Aorta (tissue), 5 donors: ENCODE results near the gene NACC1. TPM values are rescaled to one million over a fixed set of nuclear protein-coding genes. Genes with fewer than 3 reads are reported as not detected.

Experiments used
- ATAC-seq: fragments of 200-7000 bp; cut with Tn5 transposase; one replicate; pipeline ENCODE4 v1.9.1; 2022; ENCODE audit warnings: moderate library complexity; ENCODE audit not compliant: low FRiP score
- DNase-seq, 2 donors: peaks; one replicate each; pipeline ENCODE4 v3.0.0-alpha.2; 2020
- H3K27ac ChIP-seq, 2 donors: one replicate each; pipeline ENCODE4 v1.5.1; 2013; ENCODE audit warnings: low read length in 2 of 2, mild to moderate bottlenecking in 2 of 2, moderate library complexity in 2 of 2, control low read depth in 1 of 2, inconsistent platforms in 1 of 2, low read depth in 1 of 2
- H3K27me3 ChIP-seq, 2 donors: one replicate each; pipeline ENCODE4 v1.6.1; 2013; ENCODE audit warnings: control low read depth in 1 of 2, low read length in 1 of 2, mild to moderate bottlenecking in 1 of 2, moderate library complexity in 1 of 2; ENCODE audit not compliant: insufficient read depth in 2 of 2, control insufficient read depth in 1 of 2
- H3K36me3 ChIP-seq, 2 donors: one replicate each; pipeline ENCODE4 v1.6.1; 2013; ENCODE audit warnings: control low read depth in 1 of 2, low read length in 1 of 2, mild to moderate bottlenecking in 1 of 2; ENCODE audit not compliant: insufficient read depth in 2 of 2, control insufficient read depth in 1 of 2
- H3K4me1 ChIP-seq, 2 donors: one replicate each; pipeline ENCODE4 v1.6.1; 2013; ENCODE audit warnings: low read length in 2 of 2, control low read depth in 1 of 2, mild to moderate bottlenecking in 1 of 2, moderate library complexity in 1 of 2; ENCODE audit not compliant: insufficient read depth in 2 of 2, control insufficient read depth in 1 of 2
- H3K4me3 ChIP-seq, 2 donors: one replicate each; pipeline ENCODE4 v1.5.1; 2013; ENCODE audit warnings: low read length in 2 of 2, control low read depth in 1 of 2, mild to moderate bottlenecking in 1 of 2
- H3K9me3 ChIP-seq: one replicate; pipeline ENCODE4 v1.6.1; 2013; ENCODE audit warnings: mild to moderate bottlenecking, low read length; ENCODE audit not compliant: control insufficient read depth
- WGBS, 2 donors: extraction: QIAGEN DNeasy Blood & Tissue Kit; methylation state at CpG; one replicate each; pipeline ENCODE4 v1.1.7; 2013; 5-methylcytosine and 5-hydroxymethylcytosine counted together
- intact Hi-C, 2 donors: fragments of 100-400 bp; cut with DNase I; formaldehyde crosslinking; loops; one replicate each; pipeline versions ENCODE4 v1.14.2 to v1.15.0; 2022
- polyA plus RNA-seq, 2 donors: library from polyadenylated mRNA; stranded (reverse); fragments of 200-250 nt; gene quantifications; one replicate each; pipeline ENCODE4 v1.2.3, GENCODE V29; 2013
- total RNA-seq, 2 donors: library from RNA; stranded (reverse); fragmentation: NEBNext Ultra II Directional; extraction: Animal tissue kit (Norgen Biotek cat#: 25700); gene quantifications; one replicate each; pipeline ENCODE4 v1.2.1, GENCODE V29; 2021
- donor health status: healthy with polysubstance abuse.
- donor health status: Bipolar disorder and iron deficiency.
- donor health status: DM: no; HTN: no; CAD: no.
- donor health status: DM: no; HTN: no; CAD: no.
- donor health status: DM: yes; HTN: yes; CAD: no.

NACC1 gene
- total and polyA plus RNA-seq, 4 donors, result 5.0 to 37.4 (median 16.9) TPM

DNA sequence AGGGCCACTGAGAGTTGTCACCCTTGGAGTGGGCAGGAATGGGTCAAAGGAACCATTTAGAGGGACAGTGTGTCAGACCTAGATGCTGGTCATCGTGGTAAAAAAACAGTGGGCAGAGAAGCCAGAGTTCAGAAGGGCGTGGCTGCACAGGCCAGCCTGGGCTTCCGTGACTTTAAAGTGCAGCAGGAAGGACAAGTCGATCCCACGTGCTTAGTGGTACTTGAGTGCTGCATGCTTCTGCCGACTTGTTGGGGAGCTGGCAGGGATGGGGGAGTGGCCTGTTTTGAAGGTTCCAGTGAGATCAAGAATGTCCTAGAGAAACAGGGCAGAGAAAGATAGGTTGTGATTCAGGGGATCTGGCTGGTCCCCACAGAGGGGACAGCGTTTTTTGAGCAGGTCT lies 32.4 kb upstream of the NACC1 start:
- no peaks in the 10 kb centered on the region for H3K9me3 ChIP-seq
- no peak overlapping the region for H3K4me3 ChIP-seq
- H3K27ac ChIP-seq, result peak overlapping the region in 1 of 2 donors; percentile 65
- 9 to 11% methylated on average over 7 of the region's 7 CpGs for WGBS, 2 donors
- no peak for DNase-seq
- H3K27me3 ChIP-seq, result no peaks in the 10 kb centered on the region
- intact Hi-C loops, result loop anchor here in 1 of 2 donors (2.0 kb wide), 1 partner anchor 29 kb away; no protein-coding TSS in a partner anchor
- ATAC-seq, result no peak
- H3K36me3 ChIP-seq, result peaks cover 0 to 3% of the 10 kb centered on the region in 2 donors
- no peaks in the 10 kb centered on the region for H3K4me1 ChIP-seq

GRCh38 chr19:13086341-13086740 lies 31.7 kb upstream of the NACC1 start:
- no peaks in the 10 kb centered on the region for H3K27me3 ChIP-seq
- no peaks in the 10 kb centered on the region for H3K9me3 ChIP-seq
- 77 to 81% methylated on average over 2 of the region's 2 CpGs for WGBS, 2 donors
- DNase-seq, result no peak
- no peaks in the 10 kb centered on the region for H3K4me1 ChIP-seq
- intact Hi-C loops, result loop anchor here in 1 of 2 donors (2.0 kb wide), 1 partner anchor 30 kb away; no protein-coding TSS in a partner anchor
- H3K4me3 ChIP-seq, result no peak overlapping the region
- H3K27ac ChIP-seq, result peak overlapping the region in 1 of 2 donors; percentile 65
- ATAC-seq, result no peak
- peaks cover 0 to 3% of the 10 kb centered on the region in 2 donors for H3K36me3 ChIP-seq

- Histone ChIP-seq H3K4me1 (peaks cover 0 to 2% of the 10 kb centered on the region in 2 donors), H3K9me3 (no peaks in the 10 kb centered on the region), H3K4me3 (no peak overlapping the region), H3K36me3 (peaks cover 0 to 3% of the 10 kb centered on the region in 2 donors), H3K27me3 (no peaks in the 10 kb centered on the region), H3K27ac (peak overlapping the region in 1 of 2 donors; percentile 65)
- intact Hi-C loops, result loop anchor here in 1 of 2 donors (2.0 kb wide), 1 partner anchor 30 kb away; no protein-coding TSS in a partner anchor
- ATAC-seq, result no peak
- WGBS, 2 donors, result 55 to 65% methylated on average over 12 of the region's 12 CpGs
- no peak for DNase-seq
Observed at GRCh38 chr19:13087295-13087694, 30.8 kb upstream of the NACC1 start.

DNA sequence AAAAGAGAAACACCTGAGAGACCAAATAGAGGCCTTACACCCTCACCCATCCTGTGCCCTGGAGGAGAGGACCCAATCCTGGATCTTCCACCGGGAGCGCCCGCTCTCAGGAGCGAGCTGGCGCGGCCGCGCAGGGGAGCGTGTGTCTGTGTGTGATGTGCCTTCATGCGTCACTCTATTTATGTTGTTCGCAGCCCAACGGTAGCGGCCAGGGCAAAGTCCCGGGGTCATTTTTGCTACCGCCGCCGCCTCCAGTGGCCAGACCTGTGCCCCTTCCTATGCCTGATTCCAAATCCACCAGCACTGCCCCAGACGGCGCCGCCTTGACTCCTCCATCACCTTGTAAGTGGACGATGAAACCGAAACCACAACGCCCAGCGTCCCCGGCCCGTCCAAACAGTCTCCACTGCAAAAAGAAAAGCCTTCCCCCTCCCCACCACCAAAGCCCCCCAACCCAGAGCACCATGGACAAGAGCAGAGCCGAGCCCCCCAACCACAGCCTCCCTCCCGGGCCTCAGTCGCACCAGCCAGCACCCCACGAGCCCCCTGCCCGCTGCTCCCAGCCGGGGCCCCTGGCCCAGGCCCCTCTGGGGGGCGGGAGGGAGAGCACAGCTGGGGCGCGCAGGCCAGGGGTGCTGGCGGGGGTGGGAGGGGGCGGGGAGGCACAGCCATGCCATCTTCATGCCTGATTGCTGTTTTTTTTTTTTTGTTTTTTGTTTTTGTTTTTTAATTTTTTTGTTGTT lies 30.1 kb upstream of the NACC1 start:
- Histone ChIP-seq H3K4me3 (no peak overlapping the region), H3K27ac (peak overlapping the region in 1 of 2 donors; percentile 48), H3K36me3 (peaks cover 0 to 3% of the 10 kb centered on the region in 2 donors), H3K27me3 (no peaks in the 10 kb centered on the region), H3K9me3 (no peaks in the 10 kb centered on the region), H3K4me1 (peaks cover 0 to 3% of the 10 kb centered on the region in 2 donors)
- DNase-seq, result no peak
- 74 to 75% methylated on average over 37 of the region's 37 CpGs for WGBS, 2 donors
- intact Hi-C loops, result loop anchor here (2.0 kb wide), 2 partner anchors 27 to 31 kb away; no protein-coding TSS in a partner anchor
- ATAC-seq, result no peak

DNA sequence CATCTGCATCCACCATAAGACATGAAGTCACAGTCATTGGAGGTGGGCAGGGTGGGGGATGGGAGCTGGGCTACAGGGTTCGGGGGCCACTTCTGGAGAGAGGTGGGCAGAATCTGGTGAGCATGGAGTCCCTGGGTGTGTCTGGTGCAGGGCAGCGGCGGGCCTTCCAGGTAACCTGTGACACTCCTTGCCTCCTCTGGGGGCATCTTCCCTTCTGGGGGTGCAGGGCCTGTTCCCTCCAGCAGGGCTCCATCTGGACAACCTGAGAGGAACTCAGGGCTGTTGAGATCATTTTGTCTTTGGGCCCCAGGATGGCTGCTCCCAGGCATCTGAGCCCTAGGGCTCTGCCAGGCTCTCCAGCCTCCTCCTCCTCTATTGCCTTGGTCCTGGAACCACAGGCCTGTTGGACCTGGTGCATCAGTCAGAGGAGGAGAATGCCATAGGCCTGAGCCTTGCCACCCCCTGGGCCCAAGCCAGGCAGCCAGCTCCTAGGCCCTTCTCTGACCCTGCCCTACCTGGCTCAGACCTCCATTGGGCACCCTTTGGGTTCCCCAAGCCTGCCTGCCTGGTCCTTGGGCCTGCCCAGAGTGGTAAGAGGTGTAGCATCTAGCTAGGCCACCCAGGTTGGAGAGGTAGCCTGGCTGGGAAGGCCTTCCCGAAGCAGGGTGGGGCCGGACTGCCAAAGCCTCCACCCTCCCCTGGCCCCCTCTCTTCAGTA lies 28.8 kb upstream of the NACC1 start:
- no peak for ATAC-seq
- WGBS, 2 donors, result 72 to 73% methylated on average over 5 of the region's 5 CpGs
- Histone ChIP-seq H3K9me3 (no peaks in the 10 kb centered on the region), H3K27me3 (no peaks in the 10 kb centered on the region), H3K36me3 (peaks cover 0 to 3% of the 10 kb centered on the region in 2 donors), H3K4me3 (no peak overlapping the region), H3K27ac (peak overlapping the region; percentile 20 to 28), H3K4me1 (peaks cover 0 to 3% of the 10 kb centered on the region in 2 donors)
- intact Hi-C loops, result loop anchor here in 1 of 2 donors (2.0 kb wide), 1 partner anchor 28 kb away; no protein-coding TSS in a partner anchor
- DNase-seq, result no peak

DNA sequence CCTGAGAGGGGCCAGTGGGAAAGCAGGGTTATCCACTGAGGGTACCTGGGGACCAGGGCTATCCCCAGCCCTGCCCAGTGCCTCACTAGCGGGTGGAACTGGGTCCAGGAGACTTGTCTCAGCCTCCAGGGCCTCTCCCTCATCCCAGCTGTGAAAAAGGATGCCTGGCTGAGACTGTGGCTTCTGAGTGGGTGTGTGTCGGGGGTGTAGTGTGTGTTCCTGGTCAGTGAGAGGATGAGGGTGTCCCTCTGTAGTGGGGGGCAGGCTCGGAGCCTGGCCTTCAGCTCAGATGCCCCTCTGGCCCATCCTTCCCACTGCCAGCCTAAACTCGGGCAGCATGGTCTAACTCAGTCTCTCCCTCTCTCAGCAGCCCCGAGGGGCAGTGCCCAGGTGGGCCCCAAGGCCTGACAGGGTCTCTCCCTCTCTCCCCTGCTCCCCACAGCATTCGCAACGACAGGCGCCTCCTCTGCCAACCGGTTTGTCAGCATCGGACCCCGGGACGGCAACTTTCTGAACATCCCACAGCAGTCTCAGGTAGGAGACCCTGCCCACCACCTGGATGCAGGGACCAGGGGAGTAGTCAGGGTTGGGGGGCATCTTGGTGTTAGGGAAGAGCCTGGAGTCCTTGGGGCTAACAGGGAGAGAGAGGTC lies 28.1 kb upstream of the NACC1 start:
- ATAC-seq (no peak), DNase-seq (no peak)
- peaks cover 0 to 3% of the 10 kb centered on the region in 2 donors for H3K36me3 ChIP-seq
- H3K27ac ChIP-seq, result peak overlapping the region; percentile 28 to 44
- H3K27me3 ChIP-seq, result no peaks in the 10 kb centered on the region
- H3K4me1 ChIP-seq, result peaks cover 0 to 3% of the 10 kb centered on the region in 2 donors
- no peak overlapping the region for H3K4me3 ChIP-seq
- intact Hi-C loops, result loop anchor here (2.0 to 5.0 kb wide), 2 partner anchors 29 to 93 kb away; partner anchors contain the start of gene NFIX (in 1 of the 2)
- WGBS, 2 donors, result 53 to 54% methylated on average over 12 of the region's 12 CpGs
- no peaks in the 10 kb centered on the region for H3K9me3 ChIP-seq

- no peak overlapping the region for H3K4me3 ChIP-seq
- H3K27me3 ChIP-seq, result no peaks in the 10 kb centered on the region
- DNase-seq (no peak), ATAC-seq (no peak)
- H3K27ac ChIP-seq, result peak overlapping the region; percentile 28 to 44
- intact Hi-C loops, result loop anchor here in 1 of 2 donors (5.0 kb wide), 1 partner anchor 93 kb away; the partner anchor contains the start of gene NFIX
- peaks cover 0 to 3% of the 10 kb centered on the region in 2 donors for H3K4me1 ChIP-seq
- no peaks in the 10 kb centered on the region for H3K9me3 ChIP-seq
- 18 to 22% methylated on average over 3 to 10 of the region's 10 CpGs for WGBS, 2 donors
- H3K36me3 ChIP-seq, result peaks cover 0 to 3% of the 10 kb centered on the region in 2 donors
Observed at GRCh38 chr19:13090511-13091231, 27.4 kb upstream of the NACC1 start.
